SK-N-SH (cell line): ENCODE results near the gene SFTPB. TPM values are rescaled to one million over a fixed set of nuclear protein-coding genes. Genes with fewer than 3 reads are reported as not detected.

Experiments
- CTCF ChIA-PET: fragments of 300-600, 350-600 bp; formaldehyde crosslinking; extraction: SDS; loops from one replicate; lab custom pipeline; 2021; lab: Yijun Ruan, JAX
- POLR2A ChIA-PET: fragments of 350-600 bp; sonication (Branson Sonifier 250); formaldehyde crosslinking; extraction: SDS; loops from one replicate; lab custom pipeline; 2020; ENCODE audit warnings: antibody characterized with exemption, inconsistent platforms; lab: Yijun Ruan, JAX
- DNase-seq: peaks from one replicate; pipeline ENCODE4 v3.0.0; 2012
- H2AFZ ChIP-seq: fragments of 200-600 bp; sonication (generic); 2 replicates; pipeline ENCODE4 v1.8.1; 2016; ENCODE audit warnings: antibody characterized with exemption, mild to moderate bottlenecking, low read depth
- H3F3A ChIP-seq: fragments of 200-600 bp; sonication (generic); replicated peaks from 2 replicates; pipeline ENCODE3; 2016; ENCODE audit warnings: antibody characterized with exemption, mild to moderate bottlenecking; ENCODE audit not compliant: insufficient read depth
- H3K27ac ChIP-seq, 2 experiments: fragments of 200-500 bp in 1 of 2; fragments of 200-600 bp in 1 of 2; sonication (Bioruptor generic) in 1 of 2; sonication (generic), shearing (Covaris generic) in 1 of 2; 2 replicates each; pipeline versions ENCODE4 v1.5.1 to v1.6.1; 2014 to 2016; ENCODE audit warnings: low read depth in 2 of 2, inconsistent platforms in 1 of 2, low read length in 1 of 2, mild to moderate bottlenecking in 1 of 2, mixed read lengths in 1 of 2
- H3K27me3 ChIP-seq: fragments of 200-600 bp; sonication (generic), shearing (Covaris generic); 2 replicates; pipeline ENCODE4 v1.6.1; 2016; ENCODE audit warnings: mixed run types; ENCODE audit not compliant: insufficient read depth
- H3K36me3 ChIP-seq, 2 experiments: fragments of 200-500 bp in 1 of 2; fragments of 200-600 bp in 1 of 2; sonication (Bioruptor generic) in 1 of 2; sonication (generic) in 1 of 2; replicated peaks in 1 of 2; 2 replicates each; pipeline versions ENCODE3 to v1.5.1; 2014 to 2016; ENCODE audit warnings: low read length in 1 of 2, mild to moderate bottlenecking in 1 of 2; ENCODE audit not compliant: insufficient read depth in 2 of 2, control insufficient read depth in 1 of 2
- H3K4me1 ChIP-seq, 2 experiments: fragments of 200-500 bp in 1 of 2; fragments of 200-600 bp in 1 of 2; sonication (Bioruptor generic) in 1 of 2; sonication (generic), shearing (Covaris generic) in 1 of 2; 2 replicates each; pipeline versions ENCODE4 v1.5.1 to v1.6.1; 2014 to 2016; ENCODE audit warnings: low read depth in 1 of 2, low read length in 1 of 2, mixed run types in 1 of 2; ENCODE audit not compliant: insufficient read depth in 2 of 2, control insufficient read depth in 1 of 2
- H3K4me2 ChIP-seq: fragments of 200-600 bp; sonication (generic), shearing (Covaris generic); 2 replicates; pipeline ENCODE4 v1.6.1; 2017; ENCODE audit warnings: mixed run types
- H3K4me3 ChIP-seq, 2 experiments: fragments of 200-500 bp in 1 of 2; fragments of 200-600 bp in 1 of 2; sonication (Bioruptor generic) in 1 of 2; sonication (generic), shearing (Covaris generic) in 1 of 2; 2 replicates each; pipeline versions ENCODE4 v1.5.1 to v1.8.1; 2014 to 2016; ENCODE audit warnings: low read depth in 2 of 2, inconsistent platforms in 1 of 2, low read length in 1 of 2, mild to moderate bottlenecking in 1 of 2, mixed read lengths in 1 of 2, moderate library complexity in 1 of 2
- H3K79me2 ChIP-seq: fragments of 200-600 bp; sonication (generic); 2 replicates; pipeline ENCODE4 v1.8.1; 2017; ENCODE audit warnings: mild to moderate bottlenecking; ENCODE audit not compliant: insufficient read depth
- H3K9ac ChIP-seq: fragments of 200-600 bp; sonication (generic); 2 replicates; pipeline ENCODE4 v1.6.1; 2017; ENCODE audit warnings: mixed run types
- H3K9me2 ChIP-seq: fragments of 200-600 bp; sonication (generic); 2 replicates; pipeline ENCODE4 v1.6.1; 2017; ENCODE audit warnings: mixed run types
- H3K9me3 ChIP-seq: fragments of 200-600 bp; sonication (generic); 2 replicates; pipeline ENCODE4 v1.6.1; 2017; ENCODE audit warnings: mixed run types, mild to moderate bottlenecking, moderate library complexity
- H4K20me1 ChIP-seq: fragments of 200-600 bp; sonication (generic); 2 replicates; pipeline ENCODE4 v1.6.1; 2017; ENCODE audit warnings: mild to moderate bottlenecking, mixed run types; ENCODE audit not compliant: insufficient read depth
- FOXJ3 ChIP-seq: sonication (generic); formaldehyde crosslinking; IDR thresholded peaks from 2 replicates; pipeline ENCODE4 v1.5.1; 2020; ENCODE audit warnings: mild to moderate bottlenecking, missing genetic modification reagents
- FOXM1 ChIP-seq: IDR thresholded peaks from 2 replicates; pipeline ENCODE4 v1.4.0; 2012; ENCODE audit warnings: low read depth, mild to moderate bottlenecking
- GATA2 ChIP-seq: sonication (generic); formaldehyde crosslinking; IDR thresholded peaks from 2 replicates; pipeline ENCODE4 v1.5.0; 2020; ENCODE audit warnings: mild to moderate bottlenecking, missing genetic modification reagents
- JUND ChIP-seq: IDR thresholded peaks from 2 replicates; pipeline ENCODE4 v1.4.0; 2012
- MXI1 ChIP-seq: IDR thresholded peaks from 2 replicates; pipeline ENCODE4 v1.6.1; 2012; ENCODE audit warnings: mild to moderate bottlenecking, low read depth, low read length, improper control_type of control experiment
- NFIC ChIP-seq: IDR thresholded peaks from 2 replicates; pipeline ENCODE4 v1.4.0; 2012; ENCODE audit warnings: borderline replicate concordance
- NRF1 ChIP-seq: IDR thresholded peaks from 2 replicates; pipeline ENCODE4 v1.6.1; 2012; ENCODE audit warnings: low read depth, mild to moderate bottlenecking, low read length
- POLR2AphosphoS5 ChIP-seq: IDR thresholded peaks from 2 replicates; pipeline ENCODE4 v1.6.1; 2012; ENCODE audit warnings: low read depth, low read length
- RCOR1 ChIP-seq: fragments of 150-350 bp; IDR thresholded peaks from 2 replicates; pipeline ENCODE4 v1.6.1; 2017; ENCODE audit warnings: antibody characterized with exemption, low read length
- SIN3A ChIP-seq: IDR thresholded peaks from 2 replicates; pipeline ENCODE4 v1.6.1; 2012; ENCODE audit warnings: low read depth, mild to moderate bottlenecking, low read length, moderate library complexity, borderline replicate concordance
- TAF1 ChIP-seq: IDR thresholded peaks from 2 replicates; pipeline ENCODE4 v1.6.1; 2012; ENCODE audit warnings: low read depth, mild to moderate bottlenecking, low read length, moderate library complexity, borderline replicate concordance
- TCF12 ChIP-seq: IDR thresholded peaks from 2 replicates; pipeline ENCODE4 v1.4.0; 2012
- TEAD4 ChIP-seq: IDR thresholded peaks from 2 replicates; pipeline ENCODE4 v1.4.0; 2012; ENCODE audit warnings: mild to moderate bottlenecking, borderline replicate concordance; ENCODE audit not compliant: insufficient read depth
- WGBS: methylation state at CpG from one replicate; pipeline ENCODE4 v1.1.6; 2017; ENCODE audit warnings: low lambda C conversion rate; 5-methylcytosine and 5-hydroxymethylcytosine counted together
- polyA plus RNA-seq, 3 experiments: library from polyadenylated mRNA; depleted of rRNA; stranded (reverse); fragments of >200 nt; gene quantifications; 2 replicates each; pipeline ENCODE4 v1.2.3, GENCODE V29; 2012
- TF ChIP-seq, protein P1 (sequence below): fragments of 150-350 bp; IDR thresholded peaks from 2 replicates; pipeline ENCODE4 v1.6.1; 2016; ENCODE audit warnings: mild to moderate bottlenecking, low read depth, low read length
- TF ChIP-seq, protein P2 (sequence below): IDR thresholded peaks from 2 replicates; pipeline ENCODE4 v1.4.0; 2012; ENCODE audit warnings: low read depth, borderline replicate concordance

SFTPB gene
- polyA plus RNA-seq, 1 of the 3 experiments (the other 2 are of a cell fraction), result not detected

DNA sequence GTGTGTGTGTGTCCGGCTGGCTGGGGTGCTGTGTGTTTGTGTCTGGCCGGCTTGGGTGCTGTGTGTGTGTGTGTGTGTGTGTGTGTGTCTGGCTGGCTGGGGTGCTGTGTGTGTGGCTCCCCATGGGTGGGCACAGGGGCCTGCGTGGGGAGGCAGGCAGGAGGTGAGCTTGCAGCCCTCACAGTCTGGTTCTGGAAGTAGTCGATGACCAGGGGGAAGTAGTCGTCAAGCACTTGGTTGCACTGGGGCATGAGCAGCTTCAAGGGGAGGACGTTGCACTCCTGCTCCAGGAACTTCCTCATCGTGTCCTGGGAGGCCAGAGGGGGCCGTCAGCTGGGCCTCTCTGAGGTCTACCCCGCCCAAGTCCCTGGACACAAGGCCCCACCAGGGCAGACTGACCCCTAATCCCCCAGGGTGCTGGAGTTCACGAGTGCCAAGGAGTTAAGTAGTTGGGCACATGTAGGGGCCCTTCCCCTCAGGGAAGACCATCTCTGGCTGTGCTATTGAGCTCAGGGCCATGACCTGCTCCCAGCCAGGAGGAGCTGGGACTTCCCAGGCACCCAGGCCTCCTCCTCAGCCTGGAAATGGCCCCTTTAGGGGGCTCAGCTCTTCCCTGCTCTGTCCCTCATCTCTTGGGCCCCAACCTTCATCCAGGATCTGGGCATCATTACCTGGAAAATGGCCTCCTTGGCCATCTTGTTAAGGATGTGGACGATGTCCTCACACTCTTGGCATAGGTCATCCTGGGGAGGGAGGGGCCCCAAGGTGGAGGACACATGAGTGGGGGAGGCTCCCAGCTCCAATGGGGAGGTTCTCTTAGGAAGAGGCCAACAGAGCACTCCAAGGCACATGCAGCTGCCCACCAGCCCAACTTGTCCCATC, 1.3 kb downstream of the SFTPB start:
- Histone ChIP-seq H3K4me2 (no peak overlapping the region), H3K9me3 (no peaks in the 10 kb centered on the region), H3K4me3 (no peak overlapping the region), H3K27ac (no peak overlapping the region), H3K4me1 (peaks cover 0 to 11% of the 10 kb centered on the region in 2 experiments; a peak in 1 of 4 replicates), H3K36me3 (no peaks in the 10 kb centered on the region), H2AFZ (no peak overlapping the region)
- CTCF ChIA-PET, result interaction anchor here (1.2 to 4.5 kb wide), 5 partner anchors 12 to 147 kb away, joined by 4 to 24 read pairs (median 5); no protein-coding TSS in a partner anchor
- TF ChIP-seq, protein P1, sequence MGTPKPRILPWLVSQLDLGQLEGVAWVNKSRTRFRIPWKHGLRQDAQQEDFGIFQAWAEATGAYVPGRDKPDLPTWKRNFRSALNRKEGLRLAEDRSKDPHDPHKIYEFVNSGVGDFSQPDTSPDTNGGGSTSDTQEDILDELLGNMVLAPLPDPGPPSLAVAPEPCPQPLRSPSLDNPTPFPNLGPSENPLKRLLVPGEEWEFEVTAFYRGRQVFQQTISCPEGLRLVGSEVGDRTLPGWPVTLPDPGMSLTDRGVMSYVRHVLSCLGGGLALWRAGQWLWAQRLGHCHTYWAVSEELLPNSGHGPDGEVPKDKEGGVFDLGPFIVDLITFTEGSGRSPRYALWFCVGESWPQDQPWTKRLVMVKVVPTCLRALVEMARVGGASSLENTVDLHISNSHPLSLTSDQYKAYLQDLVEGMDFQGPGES, result no peak
- no peak for TF ChIP-seq GATA2 (CRISPR knock-in tag)
- TF ChIP-seq TAF1, result no peak
- TF ChIP-seq MXI1, result no peak
- TF ChIP-seq SIN3A, result no peak
- TF ChIP-seq, all 33 proteins: peak for 0
- H3K9ac ChIP-seq, result no peak overlapping the region
- H3K27me3 ChIP-seq, result no peaks in the 10 kb centered on the region
- 0 out of 2 replicates have a peak, but pooled peaks cover 6% of the 10 kb centered on the region for H4K20me1 ChIP-seq
- no peak for DNase-seq
- no peaks in the 10 kb centered on the region for H3F3A ChIP-seq
- POLR2A ChIA-PET, result no interaction called here
- H3K9me2 ChIP-seq, result no peaks in the 10 kb centered on the region
- no peaks in the 10 kb centered on the region for H3K79me2 ChIP-seq
- WGBS, result 85% methylated on average over 9 of the region's 11 CpGs

DNA sequence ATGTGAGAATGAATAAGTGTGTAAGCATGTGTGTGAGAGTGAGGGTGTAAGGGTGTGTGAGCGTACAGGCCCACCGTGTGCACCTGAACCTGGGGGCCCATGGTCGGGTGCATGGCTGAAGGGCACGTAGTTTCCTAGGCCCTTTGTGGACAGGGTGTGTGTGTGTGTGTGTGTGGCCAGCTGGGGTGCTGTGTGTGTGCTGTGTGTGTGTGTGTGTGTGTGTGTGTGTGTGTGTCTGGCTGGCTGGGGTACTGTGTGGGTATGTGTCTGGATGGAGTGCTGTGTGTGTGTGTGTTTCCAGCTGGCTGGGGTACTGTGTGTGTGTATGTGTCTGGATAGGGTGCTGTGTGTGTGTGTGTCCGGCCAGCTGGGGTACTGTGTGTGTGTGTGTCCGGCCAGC, 2.0 kb downstream of the SFTPB start:
- H2AFZ ChIP-seq, result no peak overlapping the region
- H3K4me3 ChIP-seq, result no peak overlapping the region
- H3K4me2 ChIP-seq, result no peak overlapping the region
- DNase-seq, result no peak
- H3K9me2 ChIP-seq, result no peaks in the 10 kb centered on the region
- peaks cover 0 to 11% of the 10 kb centered on the region in 2 experiments; a peak in 1 of 4 replicates for H3K4me1 ChIP-seq
- POLR2A ChIA-PET, result no interaction called here
- 86% methylated on average over 6 of the region's 6 CpGs for WGBS
- CTCF ChIA-PET, result interaction anchor here (1.2 to 4.5 kb wide), 4 partner anchors 12 to 41 kb away, joined by 4 to 24 read pairs (median 6); no protein-coding TSS in a partner anchor
- TF ChIP-seq TCF12 (no peak), TEAD4 (no peak), FOXM1 (no peak), TAF1 (no peak), POLR2AphosphoS5 (no peak), JUND (no peak), NFIC (no peak), RCOR1 (no peak), MXI1 (no peak), NRF1 (no peak), FOXJ3 (CRISPR knock-in tag) (no peak), GATA2 (CRISPR knock-in tag) (no peak)
- TF ChIP-seq, protein P2, sequence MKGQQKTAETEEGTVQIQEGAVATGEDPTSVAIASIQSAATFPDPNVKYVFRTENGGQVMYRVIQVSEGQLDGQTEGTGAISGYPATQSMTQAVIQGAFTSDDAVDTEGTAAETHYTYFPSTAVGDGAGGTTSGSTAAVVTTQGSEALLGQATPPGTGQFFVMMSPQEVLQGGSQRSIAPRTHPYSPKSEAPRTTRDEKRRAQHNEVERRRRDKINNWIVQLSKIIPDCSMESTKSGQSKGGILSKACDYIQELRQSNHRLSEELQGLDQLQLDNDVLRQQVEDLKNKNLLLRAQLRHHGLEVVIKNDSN, result no peak
- no peaks in the 10 kb centered on the region for H3K27me3 ChIP-seq
- H3K27ac ChIP-seq, result no peak overlapping the region
- no peaks in the 10 kb centered on the region for H3K79me2 ChIP-seq
- no peak overlapping the region for H3K9ac ChIP-seq
- H3K9me3 ChIP-seq, result no peaks in the 10 kb centered on the region
- 0 out of 2 replicates have a peak, but pooled peaks cover 6% of the 10 kb centered on the region for H4K20me1 ChIP-seq
- H3F3A ChIP-seq, result no peaks in the 10 kb centered on the region
- no peaks in the 10 kb centered on the region for H3K36me3 ChIP-seq
